Measurements from ENCODE around the gene CLASRP. TPM values are rescaled to one million over a fixed set of nuclear protein-coding genes. Genes with fewer than 3 reads are reported as not detected.
A peak's percentile ranks its signal among the peaks of the same experiment; 100 is the strongest.
"Not testable (repeated sequence)": the region's sequence is repeated elsewhere in the genome, so short reads cannot be mapped to it uniquely, and the experiment has no call there.

Gene CLASRP
- total RNA-seq, 2 donors from 2014 or later, result 110 to 138 TPM

DNA sequence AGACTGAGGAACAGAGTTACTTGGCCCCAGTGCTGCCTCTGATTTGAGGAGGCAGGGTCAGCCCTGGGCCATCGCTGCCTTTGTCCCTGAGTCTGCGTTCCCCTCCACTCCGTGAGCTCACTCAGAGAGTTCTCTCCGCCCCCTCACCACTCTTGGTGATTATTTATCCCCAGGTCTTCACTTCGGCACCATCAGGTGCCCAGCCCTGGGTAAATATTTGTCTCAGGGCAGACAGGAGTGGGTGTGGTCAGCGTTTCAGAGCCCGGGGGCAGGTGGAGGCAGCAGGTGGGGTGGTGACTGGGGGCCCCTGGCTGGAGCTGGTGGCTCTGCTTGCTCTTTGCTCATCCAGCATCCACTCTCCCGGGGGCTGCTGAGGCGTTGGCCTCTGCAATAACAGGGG, 74.8 kb downstream of the CLASRP start:
- Mint-ChIP-seq H3K4me1 (ENCODE audit: low read depth) (peaks cover 55% of the 10 kb centered on the region), H3K27me3 (ENCODE audit: low read depth) (no peaks in the 10 kb centered on the region), H3K4me3 (no peak overlapping the region), H3K36me3 (ENCODE audit: insufficient read depth in 2 of 2) (no peaks in the 10 kb centered on the region), H3K9me3 (no peaks in the 10 kb centered on the region), H3K27ac (no peak overlapping the region)
- DNase-seq, result no peak
- ATAC-seq (replicated peaks in 1 of 2), result no peak

DNA sequence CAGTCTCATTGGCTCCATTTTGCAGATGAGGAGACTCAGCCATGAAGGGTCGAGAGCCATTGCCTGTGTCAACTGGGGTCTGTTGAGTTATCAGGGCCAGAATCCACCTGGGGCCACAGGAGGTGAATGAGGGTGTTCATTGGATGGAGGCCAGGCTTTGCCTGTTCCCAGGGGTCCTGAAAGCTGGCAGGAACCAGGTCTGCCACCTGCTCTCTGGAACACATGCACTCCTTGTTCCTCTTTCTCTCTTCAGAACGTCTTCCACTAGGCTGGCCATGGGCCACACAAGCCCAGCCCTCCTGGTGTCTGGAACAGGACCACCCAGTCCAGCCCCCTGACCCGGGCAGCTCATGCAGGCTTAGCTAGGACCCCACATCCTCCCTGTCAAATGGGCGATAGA, 75.3 kb downstream of the CLASRP start:
- Mint-ChIP-seq H3K36me3 (ENCODE audit: insufficient read depth in 2 of 2) (no peaks in the 10 kb centered on the region), H3K9me3 (no peaks in the 10 kb centered on the region), H3K4me3 (no peak overlapping the region), H3K27me3 (ENCODE audit: low read depth) (no peaks in the 10 kb centered on the region), H3K4me1 (ENCODE audit: low read depth) (peaks cover 60% of the 10 kb centered on the region), H3K27ac (no peak overlapping the region)
- ATAC-seq (replicated peaks in 1 of 2) (no peak), DNase-seq (no peak)

DNA sequence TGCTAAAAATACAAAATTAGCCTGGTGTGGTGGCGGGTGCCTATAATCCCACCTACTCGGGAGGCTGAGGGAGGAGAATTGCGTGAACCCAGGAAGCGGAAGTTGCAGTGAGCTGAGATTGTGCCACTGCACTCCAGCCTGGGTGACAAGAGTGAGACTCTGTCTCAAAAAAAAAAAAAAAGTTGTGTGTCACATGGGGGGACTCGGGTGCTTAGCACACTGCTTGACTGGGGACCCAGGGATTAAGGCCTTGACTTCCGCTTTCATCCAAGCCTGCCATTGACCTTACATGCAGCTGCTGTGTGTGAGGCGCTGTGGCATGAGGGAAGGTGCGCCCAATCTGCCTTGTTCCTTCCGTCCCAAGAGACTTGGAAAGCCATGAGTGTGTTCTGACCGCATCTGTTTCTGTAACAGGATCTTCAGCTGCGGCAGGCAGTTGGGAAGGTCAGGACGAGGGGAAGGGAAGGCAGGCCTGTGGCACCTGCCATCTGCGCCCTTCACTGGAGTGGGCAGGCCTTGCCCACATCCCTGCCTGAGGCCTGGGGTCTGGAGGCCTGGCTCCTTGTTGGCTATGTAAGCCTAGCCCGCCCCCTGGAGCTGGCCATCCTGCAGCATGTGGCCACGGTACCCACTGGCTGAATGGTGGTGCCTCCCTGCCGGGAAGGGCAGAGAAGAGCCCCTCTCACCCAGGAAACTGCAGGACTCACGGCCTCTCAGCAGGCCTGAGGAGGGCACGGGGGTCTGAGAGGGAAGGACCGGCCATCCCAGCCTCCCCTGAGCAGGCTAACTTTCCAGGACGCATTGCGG, 77.2 kb downstream of the CLASRP start:
- no peaks in the 10 kb centered on the region for H3K27me3 Mint-ChIP-seq (ENCODE audit: low read depth)
- DNase-seq (no peak), ATAC-seq (replicated peaks in 1 of 2) (no peak)
- peaks cover 61% of the 10 kb centered on the region for H3K4me1 Mint-ChIP-seq (ENCODE audit: low read depth)
- H3K27ac Mint-ChIP-seq, result no peak overlapping the region
- peak overlapping the region; percentile 67 to 74 for H3K4me3 Mint-ChIP-seq
- no peaks in the 10 kb centered on the region for H3K36me3 Mint-ChIP-seq (ENCODE audit: insufficient read depth in 2 of 2)
- H3K9me3 Mint-ChIP-seq, result no peaks in the 10 kb centered on the region

DNA sequence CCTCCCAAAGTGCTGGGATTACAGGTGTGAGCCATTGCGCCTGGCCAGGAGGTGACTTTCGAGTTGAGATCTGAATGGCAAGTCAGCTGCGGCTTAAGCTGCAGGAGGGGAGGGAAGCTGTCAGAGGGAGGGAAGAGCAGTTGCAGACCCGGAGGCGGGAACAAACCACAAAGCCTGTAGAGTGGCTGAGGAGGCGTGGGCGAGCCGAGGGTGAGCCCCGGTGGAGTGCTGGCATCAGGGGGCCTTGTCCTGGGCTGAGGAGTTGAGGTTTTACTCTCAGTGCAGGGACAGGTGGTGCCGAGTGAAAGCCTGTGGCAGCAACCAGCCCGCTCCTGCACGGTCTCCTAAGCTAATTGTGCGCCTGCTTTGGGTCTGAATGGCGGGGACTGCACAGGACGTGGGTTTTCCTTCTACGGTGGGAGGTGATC, 78.3 kb downstream of the CLASRP start:
- no peaks in the 10 kb centered on the region for H3K36me3 Mint-ChIP-seq (ENCODE audit: insufficient read depth in 2 of 2)

DNA sequence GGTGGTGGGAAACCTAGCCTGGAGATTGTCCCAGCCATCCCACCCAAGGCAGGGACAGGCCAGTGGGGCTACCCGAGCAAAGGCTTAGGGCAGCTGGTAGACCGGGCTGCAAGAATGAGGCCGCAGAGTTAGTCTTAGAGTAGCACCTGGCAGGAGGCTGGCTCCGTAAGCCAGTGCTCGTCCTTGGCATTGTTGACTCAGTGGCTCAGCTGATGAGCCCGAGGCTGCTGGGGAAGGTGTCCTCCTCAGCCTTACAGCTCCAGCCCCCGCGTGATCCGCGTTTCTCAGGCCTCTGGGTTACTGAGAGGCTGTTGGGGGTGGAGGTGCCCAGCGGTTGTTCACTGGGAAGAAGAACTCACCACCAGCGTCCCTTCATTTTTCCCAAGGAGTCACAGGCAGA, 78.8 kb downstream of the CLASRP start:
- Mint-ChIP-seq H3K36me3 (ENCODE audit: insufficient read depth in 2 of 2) (no peaks in the 10 kb centered on the region), H3K4me1 (ENCODE audit: low read depth) (peaks cover 70% of the 10 kb centered on the region), H3K4me3 (peak overlapping the region; percentile 62 to 74), H3K9me3 (no peaks in the 10 kb centered on the region), H3K27ac (no peak overlapping the region), H3K27me3 (ENCODE audit: low read depth) (no peaks in the 10 kb centered on the region)
- peak; percentile 14 to 32 for ATAC-seq (replicated peaks in 1 of 2)
- DNase-seq, result no peak

More for the DNA sequence above, 78.3 kb downstream of the CLASRP start:
- DNase-seq (peak; percentile 62 to 79), ATAC-seq (replicated peaks in 1 of 2) (peak; percentile 78 to 80)
- no peaks in the 10 kb centered on the region for H3K27me3 Mint-ChIP-seq (ENCODE audit: low read depth)
- H3K4me3 Mint-ChIP-seq, result peak overlapping the region; percentile 67 to 74
- H3K4me1 Mint-ChIP-seq (ENCODE audit: low read depth), result peaks cover 70% of the 10 kb centered on the region
- H3K27ac Mint-ChIP-seq, result no peak overlapping the region
- H3K9me3 Mint-ChIP-seq, result no peaks in the 10 kb centered on the region

DNA sequence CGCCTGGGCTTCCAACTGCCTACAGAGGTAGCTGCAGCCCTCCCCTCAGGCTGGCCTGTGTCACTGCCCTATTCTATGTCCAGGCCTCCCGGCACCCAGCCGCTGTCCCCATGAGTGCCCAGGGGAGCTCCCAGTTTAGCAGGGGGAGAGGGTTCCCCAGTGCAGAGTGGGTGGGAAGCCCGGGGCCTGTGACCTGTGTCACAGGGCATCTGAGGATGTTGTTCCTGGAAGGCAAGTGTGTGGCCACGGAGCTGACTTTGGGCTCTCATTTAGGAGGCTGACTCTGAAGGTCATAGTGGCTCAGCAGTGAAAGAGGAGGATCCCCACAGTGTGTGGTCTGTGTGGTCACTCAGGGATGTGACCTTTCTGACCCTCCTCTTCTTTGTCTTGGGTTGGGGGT, 79.3 kb downstream of the CLASRP start:
- H3K36me3 Mint-ChIP-seq (ENCODE audit: insufficient read depth in 2 of 2), result no peaks in the 10 kb centered on the region
- H3K4me1 Mint-ChIP-seq (ENCODE audit: low read depth), result peaks cover 70% of the 10 kb centered on the region
- H3K9me3 Mint-ChIP-seq, result no peaks in the 10 kb centered on the region
- DNase-seq (no peak), ATAC-seq (replicated peaks in 1 of 2) (no peak)
- no peak overlapping the region for H3K27ac Mint-ChIP-seq
- H3K27me3 Mint-ChIP-seq (ENCODE audit: low read depth), result no peaks in the 10 kb centered on the region
- peak overlapping the region; percentile 56 to 62 for H3K4me3 Mint-ChIP-seq

DNA sequence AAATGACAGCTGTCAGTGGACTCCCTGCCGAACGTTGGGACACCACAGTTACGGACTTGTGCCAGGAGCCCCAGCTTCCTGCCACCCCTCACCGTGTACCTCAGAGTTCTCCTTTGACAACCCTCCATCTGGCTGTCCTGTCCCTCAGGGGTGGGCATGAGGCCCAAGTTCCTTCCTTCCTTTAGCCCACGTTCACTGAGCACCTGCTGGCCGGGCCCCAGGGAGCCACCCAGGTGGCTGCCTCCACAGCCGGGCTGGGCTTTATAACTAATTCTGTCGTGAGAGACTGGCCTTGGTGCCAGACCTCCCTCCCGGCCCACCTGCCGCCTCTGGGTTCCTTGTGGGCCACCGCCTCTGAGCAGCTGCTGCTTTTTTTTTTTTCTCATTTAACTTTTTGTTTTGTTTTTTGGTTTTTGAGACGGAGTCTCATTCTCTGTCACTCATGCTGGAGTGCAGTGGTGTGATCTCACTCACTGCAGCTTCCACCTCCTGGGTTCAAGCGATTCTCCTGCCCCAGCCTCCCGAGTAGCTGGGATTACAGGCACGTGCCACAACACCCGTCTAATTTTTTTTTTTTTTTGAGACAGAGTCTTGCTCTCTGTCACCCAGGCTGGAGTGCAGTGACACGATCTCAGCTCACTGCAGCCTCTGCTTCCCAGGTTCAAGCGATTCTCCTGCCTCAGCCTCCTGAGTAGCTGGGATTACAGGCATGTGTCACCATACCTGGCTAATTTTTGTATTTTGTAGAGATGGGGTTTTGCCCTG, 79.9 kb downstream of the CLASRP start:
- Mint-ChIP-seq H3K27ac (peak overlapping the region; percentile 35), H3K4me1 (ENCODE audit: low read depth) (peaks cover 70% of the 10 kb centered on the region), H3K4me3 (peak overlapping the region; percentile 56 to 62)
- H3K9me3 Mint-ChIP-seq; DNase-seq; H3K27me3 Mint-ChIP-seq (ENCODE audit: low read depth); H3K36me3 Mint-ChIP-seq (ENCODE audit: insufficient read depth in 2 of 2): not testable (repeated sequence)
- ATAC-seq (replicated peaks in 1 of 2), result peak; percentile 10 to 12

DNA sequence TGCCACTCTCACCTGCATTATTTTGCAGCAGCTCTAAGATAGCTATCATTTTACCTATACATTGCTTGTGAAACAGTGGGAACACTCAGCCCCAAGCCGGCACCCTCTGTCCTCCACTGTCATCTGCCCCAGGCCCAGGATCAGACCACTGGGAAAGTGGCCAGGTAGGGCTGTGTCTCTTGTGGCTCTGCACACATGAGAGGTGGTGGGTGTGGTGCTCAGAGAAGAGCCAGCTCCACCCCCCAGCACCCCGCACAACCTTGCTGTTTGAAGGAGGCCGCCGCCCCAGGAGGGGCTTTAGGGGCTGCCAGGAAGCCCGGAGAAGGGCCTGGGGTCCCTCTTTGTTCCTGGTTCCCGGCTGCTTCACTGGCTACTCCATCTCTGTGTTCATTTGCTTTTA, 80.7 kb downstream of the CLASRP start:
- ATAC-seq (replicated peaks in 1 of 2) (no peak), DNase-seq (no peak)
- Mint-ChIP-seq H3K4me3 (no peak overlapping the region), H3K27me3 (ENCODE audit: low read depth) (no peaks in the 10 kb centered on the region), H3K9me3 (no peaks in the 10 kb centered on the region), H3K36me3 (ENCODE audit: insufficient read depth in 2 of 2) (no peaks in the 10 kb centered on the region), H3K27ac (no peak overlapping the region), H3K4me1 (ENCODE audit: low read depth) (peaks cover 70% of the 10 kb centered on the region)

Other genes with a start within 250 kb of the CLASRP start
- under 1 TPM in 1 of 2 donors, not detected in 1; 0.21 TPM for gene BCAM, start 229.9 kb upstream of the CLASRP start, total RNA-seq
- gene NECTIN2, start 192.7 kb upstream of the CLASRP start, total RNA-seq, result 1 to 10 TPM; 2.8 to 3.3 TPM
- 10 to 100 TPM; 53.0 to 65.1 TPM for gene TOMM40, start 147.8 kb upstream of the CLASRP start, total RNA-seq
- 1 to 10 TPM; 2.1 TPM for gene APOE, start 133.2 kb upstream of the CLASRP start, total RNA-seq
- not detected for gene APOC1, start 124.4 kb upstream of the CLASRP start, total RNA-seq
- not detected for gene APOC4, start 96.8 kb upstream of the CLASRP start, total RNA-seq
- gene APOC2, start 93.0 kb upstream of the CLASRP start, total RNA-seq, result not detected
- 10 to 100 TPM; 44.7 to 50.0 TPM for gene CLPTM1, start 83.7 kb upstream of the CLASRP start, total RNA-seq
- gene RELB, start 37.6 kb upstream of the CLASRP start, total RNA-seq, result 100 to 1,000 TPM; 142 to 145 TPM
- 1 to 10 TPM; 5.1 to 5.2 TPM for gene ZNF296, start 37.4 kb downstream of the CLASRP start, total RNA-seq
- 10 to 100 TPM; 26.4 to 28.1 TPM for gene GEMIN7, start 40.2 kb downstream of the CLASRP start, total RNA-seq
- 10 to 100 TPM; 11.8 to 17.3 TPM for gene PPP1R37, start 54.1 kb downstream of the CLASRP start, total RNA-seq
- under 1 TPM; 0.70 to 0.72 TPM for gene NKPD1, start 121.9 kb downstream of the CLASRP start, total RNA-seq
- gene TRAPPC6A, start 139.2 kb downstream of the CLASRP start, total RNA-seq, result 10 to 100 TPM; 48.5 to 58.5 TPM
- gene BLOC1S3, start 139.7 kb downstream of the CLASRP start, total RNA-seq, result 10 to 100 TPM; 16.7 to 17.7 TPM
- not detected for gene EXOC3L2, start 206.4 kb downstream of the CLASRP start, total RNA-seq
- 10 to 100 TPM; 25.3 to 37.9 TPM for gene MARK4, start 212.2 kb downstream of the CLASRP start, total RNA-seq

All from activated T-cell treated with anti-CD3 and anti-CD28 coated beads, Interleukin-2, amount 50 U/mL, for 72 hours (primary cell).